ENCODE data around the gene FLOT2.

GRCh38 chr17:28861393-28862203, 35.9 kb downstream of the FLOT2 start:
- TF ChIP-seq CTCF (IDR thresholded peaks at IDR 0.05) (no peak), POLR2A (IDR thresholded peaks at IDR 0.05) (no peak)

All from lower leg skin (tissue), 3 donors.